Neural cell (in vitro differentiated cells): ENCODE results near the gene ST3GAL2. TPM values are rescaled to one million over a fixed set of nuclear protein-coding genes. Genes with fewer than 3 reads are reported as not detected.

Experiments
- H2AFZ ChIP-seq: fragments of 200-600, 300-800 bp; sonication (generic), shearing (Covaris generic); 2 replicates; pipeline ENCODE4 v1.6.0; 2014; ENCODE audit warnings: low read depth, mild to moderate bottlenecking, antibody characterized with exemption, low read length, moderate library complexity
- H3F3A ChIP-seq: fragments of 200-600 bp; shearing (Covaris generic); 2 replicates; pipeline ENCODE4 v1.6.1; 2016; ENCODE audit warnings: mild to moderate bottlenecking, moderate library complexity, mixed read lengths, antibody characterized with exemption, low read length; ENCODE audit not compliant: insufficient read depth, poor library complexity, severe bottlenecking
- H3K27ac ChIP-seq: fragments of 200-600, 300-800 bp; sonication (generic), shearing (Covaris generic); 2 replicates; pipeline ENCODE4 v1.5.1; 2014; ENCODE audit warnings: mild to moderate bottlenecking, low read length, moderate library complexity
- H3K27me3 ChIP-seq: fragments of 300-800, 200-600 bp; sonication (generic), shearing (Covaris generic); 2 replicates; pipeline ENCODE4 v1.6.0; 2014; ENCODE audit warnings: mild to moderate bottlenecking, low read depth, low read length, moderate library complexity; ENCODE audit not compliant: insufficient read depth
- H3K36me3 ChIP-seq: fragments of 300-800, 200-600 bp; sonication (generic), shearing (Covaris generic); 2 replicates; pipeline ENCODE4 v1.5.1; 2014; ENCODE audit warnings: mild to moderate bottlenecking, antibody characterized with exemption, low read length, moderate library complexity; ENCODE audit not compliant: insufficient read depth
- H3K4me2 ChIP-seq: fragments of 300-800, 200-600 bp; sonication (generic), shearing (Covaris generic); 2 replicates; pipeline ENCODE4 v1.6.0; 2014; ENCODE audit warnings: mild to moderate bottlenecking, low read length
- H3K4me3 ChIP-seq: fragments of 300-800, 200-600 bp; sonication (generic), shearing (Covaris generic); 2 replicates; pipeline ENCODE4 v1.5.1; 2014; ENCODE audit warnings: mild to moderate bottlenecking, low read length, moderate library complexity
- H3K79me2 ChIP-seq: fragments of 200-600 bp; shearing (Covaris generic); replicated peaks from 2 replicates; pipeline ENCODE4 v1.6.0; 2014; ENCODE audit warnings: mild to moderate bottlenecking, low read length, moderate library complexity; ENCODE audit not compliant: insufficient read depth
- H3K9ac ChIP-seq: fragments of 300-800, 200-600 bp; sonication (generic), shearing (Covaris generic); 2 replicates; pipeline ENCODE4 v1.6.1; 2016; ENCODE audit warnings: mild to moderate bottlenecking, low read length, mixed read lengths
- H3K9me2 ChIP-seq: fragments of 200-600 bp; shearing (Covaris generic); 2 replicates; pipeline ENCODE4 v1.6.1; 2016; ENCODE audit warnings: mild to moderate bottlenecking, low read length, mixed read lengths; ENCODE audit not compliant: insufficient read depth
- H3K9me3 ChIP-seq: fragments of 200-600, 300-800 bp; sonication (generic), shearing (Covaris generic); 2 replicates; pipeline ENCODE4 v1.6.1; 2016; ENCODE audit warnings: mild to moderate bottlenecking, mixed run types, low read length, moderate library complexity, mixed read lengths
- H4K20me1 ChIP-seq: fragments of 200-600 bp; shearing (Covaris generic); 2 replicates; pipeline ENCODE4 v1.6.1; 2016; ENCODE audit warnings: mild to moderate bottlenecking, mixed run types; ENCODE audit not compliant: insufficient read depth
- CTCF ChIP-seq: fragments of 450-650 bp; IDR thresholded peaks from 2 replicates; pipeline ENCODE4 v1.5.1; 2014; ENCODE audit warnings: antibody characterized with exemption, mild to moderate bottlenecking, moderate library complexity; ENCODE audit not compliant: poor library complexity, severe bottlenecking
- EP300 ChIP-seq: fragments of 450-650 bp; conservative IDR thresholded peaks from 2 replicates; pipeline ENCODE4 v1.6.1; 2014; ENCODE audit warnings: antibody characterized with exemption, mild to moderate bottlenecking, moderate library complexity; ENCODE audit not compliant: poor library complexity, severe bottlenecking
- EZH2 ChIP-seq: fragments of 200-600, 300-800 bp; shearing (Covaris generic), sonication (generic); IDR thresholded peaks from 2 replicates; pipeline ENCODE4 v1.6.1; 2014; ENCODE audit warnings: antibody characterized with exemption, low read length, borderline replicate concordance, mild to moderate bottlenecking; ENCODE audit not compliant: insufficient read depth, poor library complexity, severe bottlenecking
- MXI1 ChIP-seq: fragments of 450-650 bp; conservative IDR thresholded peaks from 2 replicates; pipeline ENCODE4 v1.6.1; 2014; ENCODE audit warnings: antibody characterized with exemption, mild to moderate bottlenecking; ENCODE audit not compliant: poor library complexity, severe bottlenecking
- POLR2AphosphoS5 ChIP-seq: IDR thresholded peaks from 2 replicates; pipeline ENCODE4 v1.6.1; 2012
- RAD21 ChIP-seq: fragments of 450-650 bp; conservative IDR thresholded peaks from 2 replicates; pipeline ENCODE4 v1.6.1; 2014; ENCODE audit warnings: antibody characterized with exemption, mild to moderate bottlenecking, moderate library complexity
- REST ChIP-seq: IDR thresholded peaks from 2 replicates; pipeline ENCODE4 v1.6.1; 2012; ENCODE audit warnings: borderline replicate concordance
- SMC3 ChIP-seq: fragments of 450-650 bp; conservative IDR thresholded peaks from 2 replicates; pipeline ENCODE4 v1.6.1; 2014; ENCODE audit warnings: antibody characterized with exemption, mild to moderate bottlenecking, moderate library complexity; ENCODE audit not compliant: poor library complexity
- TAF1 ChIP-seq: IDR thresholded peaks from 2 replicates; pipeline ENCODE4 v1.6.1; 2012; ENCODE audit warnings: low read depth
- polyA plus RNA-seq: library from polyadenylated mRNA; depleted of rRNA; stranded (reverse); fragments of >200 nt; gene quantifications from 2 replicates; pipeline ENCODE4 v1.2.3, GENCODE V29; 2014

Gene ST3GAL2
- polyA plus RNA-seq, 1 donor from 2014 or later: 19.4 TPM

GRCh38 chr16:70418993-70419318 lies 19.9 kb downstream of the ST3GAL2 start:
- H3K4me2 ChIP-seq: no peak overlapping the region
- no peak overlapping the region for H3K4me3 ChIP-seq
- H3K27ac ChIP-seq: no peak overlapping the region
- H3K9ac ChIP-seq: no peak overlapping the region
- H3K36me3 ChIP-seq: no peaks in the 10 kb centered on the region
- no peaks in the 10 kb centered on the region for H3K9me2 ChIP-seq
- no peak overlapping the region for H2AFZ ChIP-seq
- no peaks in the 10 kb centered on the region for H4K20me1 ChIP-seq
- no peaks in the 10 kb centered on the region for H3F3A ChIP-seq
- H3K27me3 ChIP-seq: no peaks in the 10 kb centered on the region
- H3K9me3 ChIP-seq: no peaks in the 10 kb centered on the region
- no peak for TF ChIP-seq REST
- no peak for TF ChIP-seq SMC3
- no peak for TF ChIP-seq CTCF
- TF ChIP-seq POLR2AphosphoS5: no peak
- TF ChIP-seq RAD21: no peak
- no peak for TF ChIP-seq EZH2
- TF ChIP-seq TAF1: no peak
- no peak for TF ChIP-seq EP300
- TF ChIP-seq MXI1: no peak
- no peaks in the 10 kb centered on the region for H3K79me2 ChIP-seq

- Histone ChIP-seq H3F3A (no peaks in the 10 kb centered on the region), H3K4me3 (no peak overlapping the region), H3K9ac (no peak overlapping the region), H3K36me3 (no peaks in the 10 kb centered on the region), H3K79me2 (no peaks in the 10 kb centered on the region), H3K4me2 (no peak overlapping the region), H2AFZ (no peak overlapping the region), H4K20me1 (no peaks in the 10 kb centered on the region), H3K27ac (no peak overlapping the region), H3K9me2 (no peaks in the 10 kb centered on the region), H3K27me3 (no peaks in the 10 kb centered on the region), H3K9me3 (no peaks in the 10 kb centered on the region)
- TF ChIP-seq POLR2AphosphoS5 (no peak), MXI1 (no peak), TAF1 (no peak), RAD21 (no peak), EZH2 (no peak), EP300 (no peak), CTCF (no peak), SMC3 (no peak), REST (no peak)
These were observed 20.5 kb downstream of the ST3GAL2 start for GRCh38 chr16:70418274-70418992.
